ENCODE results near the gene MRPL58. TPM values are rescaled to one million over a fixed set of nuclear protein-coding genes. Genes with fewer than 3 reads are reported as not detected.
"Not testable (repeated sequence)": the region's sequence is repeated elsewhere in the genome, so short reads cannot be mapped to it uniquely, and the experiment has no call there.

Gene MRPL58
- total RNA-seq, 1 donor from 2014 or later = 22.2 TPM

- Mint-ChIP-seq H3K4me1 (ENCODE audit: low read depth, unreplicated experiment) (no peaks in the 10 kb centered on the region), H3K36me3 (ENCODE audit: unreplicated experiment) (peaks cover 4% of the 10 kb centered on the region), H3K4me3 (ENCODE audit: unreplicated experiment) (no peak overlapping the region), H3K27ac (ENCODE audit: unreplicated experiment) (no peak overlapping the region), H3K27me3 (ENCODE audit: unreplicated experiment) (peaks cover 3% of the 10 kb centered on the region), H3K9me3 (ENCODE audit: unreplicated experiment) (peaks cover 8% of the 10 kb centered on the region)
- TF ChIP-seq CTCF (IDR thresholded peaks at IDR 0.05; ENCODE audit: partially characterized antibody, unreplicated experiment) = no peak
- no peak for DNase-seq
Measured at GRCh38 chr17:75003070-75003956, 9.2 kb upstream of the MRPL58 start.

DNA sequence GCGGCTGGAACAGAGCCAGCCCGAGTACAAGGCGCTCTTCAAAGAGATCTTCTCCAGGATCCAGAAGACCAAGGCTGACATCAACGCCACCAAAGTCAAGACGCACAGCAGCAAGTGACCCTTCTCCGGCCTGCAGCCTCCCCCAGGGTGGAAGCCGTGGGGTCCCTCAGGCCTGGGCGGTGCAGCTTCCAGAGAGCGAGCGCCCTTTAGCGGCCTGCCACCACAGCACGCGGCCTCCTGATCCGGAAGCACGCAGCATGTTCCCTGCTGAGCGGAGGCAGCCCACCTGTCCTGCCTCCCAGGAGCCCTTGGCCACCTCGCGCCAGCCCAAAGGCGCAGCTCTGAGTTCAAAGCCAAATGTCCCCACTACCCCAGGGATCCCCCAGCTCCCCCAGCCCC, 8.5 kb upstream of the MRPL58 start:
- Mint-ChIP-seq H3K4me1 (ENCODE audit: low read depth, unreplicated experiment) (no peaks in the 10 kb centered on the region), H3K27me3 (ENCODE audit: unreplicated experiment) (peaks cover 1% of the 10 kb centered on the region), H3K4me3 (ENCODE audit: unreplicated experiment) (no peak overlapping the region), H3K27ac (ENCODE audit: unreplicated experiment) (no peak overlapping the region), H3K36me3 (ENCODE audit: unreplicated experiment) (peaks cover 4% of the 10 kb centered on the region), H3K9me3 (ENCODE audit: unreplicated experiment) (peaks cover 8% of the 10 kb centered on the region)
- no peak for DNase-seq
- TF ChIP-seq CTCF (IDR thresholded peaks at IDR 0.05; ENCODE audit: partially characterized antibody, unreplicated experiment) = no peak

DNA sequence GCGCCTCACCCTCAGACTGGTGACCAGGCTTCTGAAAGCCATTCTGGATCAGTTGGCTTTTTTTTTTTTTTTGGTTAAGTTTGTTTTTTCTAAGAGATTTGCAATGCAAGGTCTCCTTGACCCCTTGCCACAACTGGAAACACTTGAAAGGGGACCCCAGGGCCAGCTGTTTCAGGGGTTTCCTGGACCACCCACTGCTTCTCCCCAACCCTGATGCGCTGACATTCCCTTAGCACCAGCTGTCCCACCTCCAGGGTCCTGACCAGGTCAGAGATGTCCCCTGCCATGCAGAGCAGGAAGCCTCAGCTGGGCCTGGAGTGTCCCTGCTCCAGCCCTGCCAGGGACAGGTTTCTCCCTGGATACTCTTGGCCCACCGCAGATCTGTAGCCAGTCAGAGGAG, 8.1 kb upstream of the MRPL58 start:
- no peak for DNase-seq
- no peak overlapping the region for H3K4me3 Mint-ChIP-seq (ENCODE audit: unreplicated experiment)
- H3K27me3 Mint-ChIP-seq (ENCODE audit: unreplicated experiment) = peaks cover 1% of the 10 kb centered on the region
- H3K4me1 Mint-ChIP-seq (ENCODE audit: low read depth, unreplicated experiment) = no peaks in the 10 kb centered on the region
- no peak overlapping the region for H3K27ac Mint-ChIP-seq (ENCODE audit: unreplicated experiment)
- TF ChIP-seq CTCF (IDR thresholded peaks at IDR 0.05; ENCODE audit: partially characterized antibody, unreplicated experiment) = no peak
- peaks cover 8% of the 10 kb centered on the region for H3K9me3 Mint-ChIP-seq (ENCODE audit: unreplicated experiment)
- H3K36me3 Mint-ChIP-seq (ENCODE audit: unreplicated experiment) = peaks cover 4% of the 10 kb centered on the region

DNA sequence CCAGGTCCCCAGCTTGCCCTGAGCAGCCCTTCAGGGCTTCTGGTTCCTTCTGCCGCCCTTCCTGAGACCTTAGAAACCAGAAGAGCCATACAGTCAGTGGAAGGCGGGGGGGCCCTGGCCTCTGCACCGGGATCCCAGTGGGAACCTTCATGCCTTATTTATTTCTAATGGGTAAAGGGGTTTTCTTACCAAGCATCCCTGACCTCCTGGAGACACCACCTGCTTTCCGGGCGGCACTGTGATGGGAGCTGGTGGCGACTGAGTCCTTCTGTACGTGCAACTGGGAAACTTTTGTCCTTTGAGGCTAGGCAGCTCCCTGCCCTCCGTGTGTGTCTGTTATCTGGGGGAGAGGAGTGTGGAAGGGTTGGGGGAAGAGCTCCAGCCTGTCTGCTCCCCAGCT, 7.2 kb upstream of the MRPL58 start:
- Mint-ChIP-seq H3K27me3 (ENCODE audit: unreplicated experiment) (peaks cover 1% of the 10 kb centered on the region), H3K27ac (ENCODE audit: unreplicated experiment) (no peak overlapping the region), H3K9me3 (ENCODE audit: unreplicated experiment) (peaks cover 8% of the 10 kb centered on the region), H3K36me3 (ENCODE audit: unreplicated experiment) (peaks cover 4% of the 10 kb centered on the region), H3K4me3 (ENCODE audit: unreplicated experiment) (no peak overlapping the region), H3K4me1 (ENCODE audit: low read depth, unreplicated experiment) (no peaks in the 10 kb centered on the region)
- no peak for TF ChIP-seq CTCF (IDR thresholded peaks at IDR 0.05; ENCODE audit: partially characterized antibody, unreplicated experiment)
- DNase-seq = no peak

- peak overlapping the region; percentile 31 for H3K4me3 Mint-ChIP-seq (ENCODE audit: unreplicated experiment)
- H3K9me3 Mint-ChIP-seq (ENCODE audit: unreplicated experiment); H3K27ac Mint-ChIP-seq (ENCODE audit: unreplicated experiment); DNase-seq; H3K4me1 Mint-ChIP-seq (ENCODE audit: low read depth, unreplicated experiment); H3K27me3 Mint-ChIP-seq (ENCODE audit: unreplicated experiment); H3K36me3 Mint-ChIP-seq (ENCODE audit: unreplicated experiment): not testable (repeated sequence)
Measured at GRCh38 chr17:75006084-75006483, 6.4 kb upstream of the MRPL58 start.
